Right forelimb (tissue), 1 donor: ENCODE measurements around the gene BORCS6.
A peak's percentile ranks its signal among the peaks of the same experiment; 100 is the strongest.

Source experiments
- DNase-seq: peaks from one replicate; pipeline ENCODE4 v3.0.0-alpha.2; 2018

Gene BORCS6

DNA sequence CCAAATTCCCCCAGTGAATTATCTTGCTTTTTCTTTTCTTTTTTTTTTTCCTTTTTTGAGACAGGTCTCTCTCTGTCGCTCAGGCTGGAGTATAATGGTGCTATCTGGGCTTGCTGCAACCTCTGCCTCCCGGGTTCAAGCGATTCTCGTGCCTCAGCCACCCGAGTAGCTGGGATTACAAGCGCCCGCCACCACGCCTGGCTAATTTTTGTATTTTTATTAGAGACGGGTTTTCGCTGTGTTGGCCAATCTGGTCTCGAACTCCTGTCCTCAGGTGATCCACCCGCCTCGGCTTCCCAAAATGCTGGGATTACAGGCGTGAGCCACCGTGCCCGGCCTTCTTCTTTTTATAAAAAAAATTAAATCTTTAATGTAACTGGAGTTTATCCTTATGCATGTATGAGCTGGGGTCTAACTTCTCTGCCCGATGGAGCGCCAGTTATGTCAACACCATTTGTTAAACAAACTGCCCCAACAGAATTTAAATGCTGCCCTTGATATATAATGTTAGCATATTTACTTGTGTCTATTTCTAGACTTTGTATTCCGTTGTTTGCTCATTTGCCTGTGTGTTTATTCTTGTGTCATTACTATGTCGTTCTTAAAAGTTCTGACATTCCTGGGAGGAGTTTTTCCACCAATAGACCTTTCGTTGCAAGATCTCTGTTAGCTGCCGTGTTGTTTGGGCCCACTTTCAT lies 20.9 kb upstream of the BORCS6 start:
- peak; percentile 49 for DNase-seq

GRCh38 chr17:8209907-8210760 lies 20.2 kb upstream of the BORCS6 start, which contains the start of gene AURKB:
AURKB (minus strand) TSS chr17:8210575; CDS start chr17:8210224, 351 bp downstream.
- peak; percentile 95 for DNase-seq

DNA sequence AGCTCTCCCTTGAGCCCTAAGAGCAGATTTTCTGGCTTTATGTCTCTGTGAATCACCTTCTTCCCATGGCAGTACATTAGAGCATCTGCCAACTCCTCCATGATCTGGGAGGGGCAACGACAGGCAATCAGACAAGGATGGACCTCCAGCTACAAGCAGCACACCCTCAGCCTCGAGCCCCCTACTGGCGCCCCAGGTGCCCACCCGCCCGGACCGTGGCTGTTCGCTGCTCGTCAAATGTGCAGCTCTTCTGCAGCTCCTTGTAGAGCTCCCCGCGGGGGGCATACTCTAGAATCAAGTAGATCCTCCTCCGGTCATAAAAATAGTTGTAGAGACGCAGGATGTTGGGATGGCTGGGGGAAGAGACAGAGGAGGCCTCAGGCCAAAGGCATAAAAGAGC lies 16.6 kb upstream of the BORCS6 start:
- no peak for DNase-seq

- DNase-seq = no peak
These were observed 15.0 kb upstream of the BORCS6 start for GRCh38 chr17:8204761-8205555.

DNA sequence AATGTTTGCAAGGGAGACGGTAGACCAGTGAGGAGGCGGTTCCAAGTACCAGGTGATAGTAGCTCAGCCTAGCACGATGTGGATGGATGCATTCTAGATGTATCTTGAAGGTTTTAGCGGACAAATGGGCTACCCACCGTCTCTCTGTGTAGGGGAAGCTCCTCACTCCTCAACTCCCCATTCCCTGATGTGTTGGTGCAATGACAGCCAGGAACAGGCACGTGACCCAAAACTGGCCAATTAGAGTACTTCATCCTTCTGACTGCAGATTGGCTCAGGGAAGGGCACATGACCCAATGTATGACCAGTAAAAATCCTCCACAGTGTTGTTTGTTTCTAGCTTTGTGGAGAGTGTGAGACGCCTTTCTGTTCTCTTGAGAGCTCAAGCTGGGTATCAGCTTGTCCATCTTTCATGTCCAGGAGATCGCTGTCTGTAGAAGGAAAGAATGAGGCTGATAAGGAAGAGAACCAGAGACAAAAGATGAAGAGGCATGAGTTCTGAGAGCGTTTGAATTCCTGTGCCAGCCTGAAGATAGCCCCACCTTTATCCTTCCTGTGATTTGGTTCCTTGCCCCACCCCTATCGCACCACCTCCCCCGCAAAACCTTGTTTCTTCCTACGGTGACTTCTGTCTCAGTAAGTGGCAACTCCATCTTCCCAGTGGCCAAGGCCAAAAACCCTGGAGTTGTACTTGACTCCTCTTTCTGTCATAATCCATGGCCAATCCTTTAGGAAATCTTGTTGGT lies 2.3 kb upstream of the BORCS6 start:
- DNase-seq = peak; percentile 81

- DNase-seq = no peak
These were observed 526 bp upstream of the BORCS6 start for GRCh38 chr17:8190506-8190905.

GRCh38 chr17:8189041-8189710 lies 804 bp downstream of the BORCS6 start:
- DNase-seq = peak; percentile 56

GRCh38 chr17:8188263-8188839 lies 1.6 kb downstream of the BORCS6 start:
- DNase-seq = no peak

- peak; percentile 97 for DNase-seq
These were observed 2.3 kb downstream of the BORCS6 start for GRCh38 chr17:8187517-8188262.

- DNase-seq = peak; percentile 99
These were observed 3.0 kb downstream of the BORCS6 start for GRCh38 chr17:8186787-8187516.

DNA sequence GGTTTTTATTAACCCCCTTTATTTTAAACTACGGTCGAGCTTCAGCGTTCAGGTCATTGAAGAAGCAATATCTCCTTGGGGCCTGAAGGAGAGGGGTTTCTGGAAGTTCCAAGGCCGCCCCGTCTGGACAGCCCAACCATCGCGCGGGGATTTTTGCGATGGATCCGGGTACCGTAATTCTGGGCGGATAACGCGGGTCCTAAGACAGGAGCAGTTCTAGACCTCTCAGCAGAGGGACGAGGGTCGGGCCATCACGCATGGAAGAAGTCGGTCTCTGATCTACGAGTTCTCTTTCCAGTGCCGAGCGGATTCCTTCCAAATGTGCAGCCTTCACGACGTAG lies 3.6 kb downstream of the BORCS6 start:
- DNase-seq = no peak

GRCh38 chr17:8185582-8186445 lies 4.2 kb downstream of the BORCS6 start:
- peak; percentile 99 for DNase-seq

GRCh38 chr17:8176998-8177731 lies 12.8 kb downstream of the BORCS6 start:
- DNase-seq = no peak

DNA sequence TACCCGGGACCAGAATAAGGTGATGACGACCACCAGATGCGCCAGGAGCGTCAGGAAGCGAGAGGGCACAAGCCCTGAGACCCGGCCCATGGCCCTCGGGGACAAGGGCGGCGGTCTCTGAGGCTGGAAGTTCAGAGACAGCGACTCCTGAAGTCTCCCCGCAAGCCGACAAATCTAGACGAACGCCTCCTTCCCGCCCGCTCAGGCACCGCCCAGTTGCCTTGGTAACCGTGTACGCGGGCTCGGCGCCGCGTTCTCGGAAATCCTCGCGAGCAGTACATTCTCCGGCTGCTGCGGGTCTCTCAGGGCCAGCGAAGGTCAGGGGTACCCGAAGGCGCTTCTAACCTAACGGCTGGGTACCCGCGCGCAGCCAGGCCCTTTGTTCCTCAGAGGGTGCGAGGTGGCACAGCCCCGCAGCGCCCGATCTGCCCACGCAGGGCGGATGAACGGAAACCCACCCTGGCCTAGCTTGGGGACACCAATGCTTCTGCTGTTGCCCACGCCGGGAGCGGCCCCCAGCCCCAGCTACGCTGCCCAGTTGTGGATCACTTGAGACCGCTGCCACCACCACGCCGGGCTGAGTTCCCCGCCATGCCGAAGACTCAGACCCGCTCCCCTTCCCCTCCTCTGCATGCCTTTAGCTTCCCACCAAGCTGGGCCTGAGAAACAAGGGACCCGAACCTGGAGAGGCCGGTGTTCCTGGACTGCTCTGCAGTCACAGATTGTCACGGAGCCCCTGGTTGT lies 13.6 kb downstream of the BORCS6 start, which contains the start of gene TMEM107:
TMEM107 (minus strand) TSS at position 184 of the 744 bp plus-strand sequence; CDS start at position 90, 94 bp downstream.
- DNase-seq = peak; percentile 93

- no peak for DNase-seq
These were observed 14.2 kb downstream of the BORCS6 start for GRCh38 chr17:8175795-8176196.

DNA sequence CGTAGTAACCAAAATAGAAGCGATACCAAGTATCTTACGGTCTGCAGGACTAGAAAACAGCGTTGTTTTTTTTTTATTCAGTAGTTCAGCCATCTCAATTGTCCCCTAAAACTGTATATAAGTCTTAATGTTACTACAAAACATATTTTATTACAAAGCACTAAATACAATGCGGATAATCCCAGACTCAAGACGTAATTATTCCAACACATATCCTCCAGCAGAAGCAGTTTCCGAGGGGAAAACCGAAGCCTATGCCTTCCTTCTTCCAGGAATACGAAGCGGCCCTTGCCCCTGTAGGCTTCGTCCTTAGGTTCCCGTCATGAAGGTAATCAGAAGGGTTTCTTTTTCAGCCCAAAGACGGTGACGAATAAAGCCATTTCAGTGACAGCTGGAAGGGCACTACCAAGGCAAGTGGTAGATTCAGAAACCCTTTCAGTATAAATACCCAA lies 16.1 kb downstream of the BORCS6 start:
- no peak for DNase-seq
